WI38 (cell line): ENCODE results near the gene MBTPS1.

Source experiments
- H3K4me3 ChIP-seq: 2 replicates; pipeline ENCODE4 v1.5.1; 2011; ENCODE audit warnings: low read depth, mild to moderate bottlenecking, control low read depth, low read length
- TF ChIP-seq, protein P1 (sequence below): IDR thresholded peaks from 2 replicates; pipeline ENCODE4 v1.5.1; 2012; ENCODE audit warnings: low read depth, mild to moderate bottlenecking, control low read depth, low read length

MBTPS1 gene

GRCh38 chr16:84045001-84045817 lies 71.5 kb downstream of the MBTPS1 start:
- TF ChIP-seq, protein P1, sequence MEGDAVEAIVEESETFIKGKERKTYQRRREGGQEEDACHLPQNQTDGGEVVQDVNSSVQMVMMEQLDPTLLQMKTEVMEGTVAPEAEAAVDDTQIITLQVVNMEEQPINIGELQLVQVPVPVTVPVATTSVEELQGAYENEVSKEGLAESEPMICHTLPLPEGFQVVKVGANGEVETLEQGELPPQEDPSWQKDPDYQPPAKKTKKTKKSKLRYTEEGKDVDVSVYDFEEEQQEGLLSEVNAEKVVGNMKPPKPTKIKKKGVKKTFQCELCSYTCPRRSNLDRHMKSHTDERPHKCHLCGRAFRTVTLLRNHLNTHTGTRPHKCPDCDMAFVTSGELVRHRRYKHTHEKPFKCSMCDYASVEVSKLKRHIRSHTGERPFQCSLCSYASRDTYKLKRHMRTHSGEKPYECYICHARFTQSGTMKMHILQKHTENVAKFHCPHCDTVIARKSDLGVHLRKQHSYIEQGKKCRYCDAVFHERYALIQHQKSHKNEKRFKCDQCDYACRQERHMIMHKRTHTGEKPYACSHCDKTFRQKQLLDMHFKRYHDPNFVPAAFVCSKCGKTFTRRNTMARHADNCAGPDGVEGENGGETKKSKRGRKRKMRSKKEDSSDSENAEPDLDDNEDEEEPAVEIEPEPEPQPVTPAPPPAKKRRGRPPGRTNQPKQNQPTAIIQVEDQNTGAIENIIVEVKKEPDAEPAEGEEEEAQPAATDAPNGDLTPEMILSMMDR, result no peak

GRCh38 chr16:84044118-84044488 lies 72.6 kb downstream of the MBTPS1 start:
- TF ChIP-seq, protein P1, result peak; percentile 49; the same call in 1 of the 2 replicates
- no peak overlapping the region for H3K4me3 ChIP-seq

More at GRCh38 chr16:84045001-84045817, 71.5 kb downstream of the MBTPS1 start:
- H3K4me3 ChIP-seq, result no peak overlapping the region

DNA sequence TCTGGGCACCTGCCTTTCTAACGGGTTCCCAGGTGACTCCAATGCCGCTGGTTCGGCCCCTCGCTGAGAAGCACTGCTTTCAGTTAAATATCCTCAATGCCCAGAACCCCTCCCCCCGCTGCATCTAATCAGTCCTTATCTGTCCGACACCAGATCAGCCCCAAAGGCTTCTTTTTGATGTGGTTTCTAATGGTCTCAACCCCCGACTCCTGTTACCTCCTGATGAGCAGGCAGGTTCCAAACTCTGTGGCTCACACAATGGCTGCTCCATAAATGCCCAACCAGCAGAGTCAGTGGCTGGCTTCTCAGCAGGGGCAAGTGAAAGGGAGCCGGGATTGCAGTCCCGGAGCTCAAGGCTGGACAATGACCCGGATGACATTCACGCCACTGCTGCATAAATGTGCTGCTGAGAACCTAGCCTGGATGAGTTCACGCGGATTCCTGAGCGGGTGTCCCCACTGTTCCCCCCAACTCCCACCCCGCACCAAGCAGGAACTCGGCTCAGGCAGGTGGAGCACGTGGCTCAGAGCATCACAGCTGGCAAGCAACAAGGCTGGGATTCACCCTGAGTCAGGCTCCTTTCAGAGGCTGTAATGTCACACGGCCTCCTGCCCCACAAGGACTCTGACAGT lies 73.1 kb downstream of the MBTPS1 start:
- no peak overlapping the region for H3K4me3 ChIP-seq
- TF ChIP-seq, protein P1, result no peak

DNA sequence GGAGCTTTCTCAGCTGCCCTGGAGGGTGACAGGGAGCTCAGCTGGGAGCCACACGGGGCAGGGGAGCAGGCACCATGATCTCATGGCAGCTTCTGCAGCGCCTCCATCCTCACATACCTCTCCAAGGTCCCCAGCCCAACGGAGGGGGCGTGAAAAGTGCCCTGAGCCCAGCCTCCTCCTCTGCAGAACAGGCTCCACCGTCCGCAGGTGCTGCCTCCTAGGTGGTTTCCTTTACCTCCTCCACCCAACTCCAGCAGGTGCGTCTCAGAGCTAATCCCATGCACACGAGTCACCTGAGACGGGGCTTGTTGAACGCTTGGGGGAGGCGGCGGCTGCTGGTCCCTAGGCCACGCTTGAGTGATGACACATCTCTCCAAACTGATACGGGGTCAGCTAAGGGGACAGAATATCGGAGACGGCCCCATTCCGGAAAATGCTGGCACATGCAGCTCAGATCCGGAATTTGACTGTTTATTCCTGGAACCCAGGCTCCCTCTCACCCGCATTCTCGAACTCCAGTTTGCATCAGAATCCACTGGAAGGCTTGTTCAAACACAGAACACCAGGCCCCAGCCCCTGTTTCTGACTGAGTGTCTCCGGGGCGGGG lies 73.8 kb downstream of the MBTPS1 start:
- TF ChIP-seq, protein P1, result no peak
- H3K4me3 ChIP-seq, result no peak overlapping the region

GRCh38 chr16:84042308-84042878 lies 74.3 kb downstream of the MBTPS1 start, which contains the start of gene SLC38A8:
TSS of gene SLC38A8 (minus strand) at chr16:84042795. CDS start at chr16:84042157, 638 bp downstream.
- TF ChIP-seq, protein P1, result no peak
- H3K4me3 ChIP-seq, result no peak within 1 kb of the TSS

- TF ChIP-seq, protein P1, result no peak
- no peak overlapping the region for H3K4me3 ChIP-seq
Observed at GRCh38 chr16:84041881-84042280, 74.9 kb downstream of the MBTPS1 start.
